GM13977 (cell line): ENCODE results near the gene NAXD.

Experiments
- DNase-seq: peaks from one replicate; pipeline ENCODE4 v3.0.0; 2012; ENCODE audit warnings: low spot score
- CTCF ChIP-seq: IDR thresholded peaks from 2 replicates; pipeline ENCODE4 v1.5.1; 2012; ENCODE audit warnings: mild to moderate bottlenecking, control low read depth; ENCODE audit not compliant: insufficient read depth; ENCODE audit errors: extremely low read depth, missing control alignments
- in situ Hi-C: fragments of 300-500 bp; cut with MboI; formaldehyde crosslinking; loops from one replicate; pipeline ENCODE4 v1.12.0; 2022; ENCODE audit warnings: low sequenced_read_pairs, low pct_unique_long_range_greater_than_20kb, mixed read lengths, inconsistent platforms; ENCODE audit not compliant: unreplicated experiment

The NAXD gene

GRCh38 chr13:110607675-110608224, 7.6 kb upstream of the NAXD start:
- TF ChIP-seq CTCF: no peak
- no peak for DNase-seq
- in situ Hi-C loops: loop anchor here (25.0 kb wide), 1 partner anchor 205 kb away; no protein-coding TSS in a partner anchor

GRCh38 chr13:110610955-110611595, 4.3 kb upstream of the NAXD start:
- in situ Hi-C loops: loop anchor here (25.0 kb wide), 1 partner anchor 201 kb away; no protein-coding TSS in a partner anchor
- no peak for DNase-seq
- no peak for TF ChIP-seq CTCF

- in situ Hi-C loops: loop anchor here (25.0 kb wide), 1 partner anchor 197 kb away; no protein-coding TSS in a partner anchor
- DNase-seq: no peak
- TF ChIP-seq CTCF: no peak
Measured at GRCh38 chr13:110615005-110615321, 382 bp upstream of the NAXD start.

GRCh38 chr13:110616103-110617101, 1.1 kb downstream of the NAXD start:
- peak; percentile 4 for TF ChIP-seq CTCF
- DNase-seq: peak; percentile 81
- in situ Hi-C loops: loop anchor here (25.0 kb wide), 1 partner anchor 196 kb away; no protein-coding TSS in a partner anchor

GRCh38 chr13:110617321-110618072, 2.2 kb downstream of the NAXD start:
- in situ Hi-C loops: loop anchor here (25.0 kb wide), 1 partner anchor 195 kb away; no protein-coding TSS in a partner anchor
- DNase-seq: no peak
- no peak for TF ChIP-seq CTCF

- TF ChIP-seq CTCF: no peak
- in situ Hi-C loops: loop anchor here (25.0 kb wide), 1 partner anchor 194 kb away; no protein-coding TSS in a partner anchor
- no peak for DNase-seq
Measured at GRCh38 chr13:110618167-110618566, 2.8 kb downstream of the NAXD start.
